HL-60 (cell line): Measurements from ENCODE around the gene KAZN.

Experiments
- DNase-seq, 2 experiments: peaks; one replicate each; pipeline ENCODE4 v3.0.0-alpha.2; 2010 to 2020; ENCODE audit warnings: low read depth in 1 of 2, low spot score in 1 of 2
- H3K27ac ChIP-seq: fragments of 250-450 bp; sonication (Bioruptor Pico); replicated peaks from 2 replicates; pipeline ENCODE4 v1.5.1; 2020; ENCODE audit warnings: mild to moderate bottlenecking, moderate library complexity
- H3K27me3 ChIP-seq: fragments of 250-450 bp; sonication (Bioruptor Pico); 2 replicates; pipeline ENCODE4 v1.5.1; 2021; ENCODE audit warnings: mild to moderate bottlenecking, moderate library complexity; ENCODE audit not compliant: insufficient read depth, poor library complexity, severe bottlenecking
- H3K4me3 ChIP-seq: replicated peaks from 2 replicates; pipeline ENCODE4 v1.5.1; 2011; ENCODE audit warnings: mild to moderate bottlenecking, control low read depth, low read length; ENCODE audit not compliant: insufficient read depth
- GABPA ChIP-seq: IDR thresholded peaks from 2 replicates; pipeline ENCODE4 v1.6.1; 2012; ENCODE audit warnings: low read depth
- POLR2AphosphoS5 ChIP-seq: IDR thresholded peaks from 2 replicates; pipeline ENCODE4 v1.6.1; 2012; ENCODE audit warnings: low read depth
- SPI1 ChIP-seq: IDR thresholded peaks from 2 replicates; pipeline ENCODE4 v1.6.1; 2012; ENCODE audit warnings: low read depth, mild to moderate bottlenecking, borderline replicate concordance
- TF ChIP-seq, protein P1 (sequence below): IDR thresholded peaks from one replicate; pipeline ENCODE4 v1.5.1; 2011; ENCODE audit warnings: low read length, control low read depth, inconsistent platforms; ENCODE audit not compliant: insufficient read depth
- TF ChIP-seq, protein P2 (sequence below): IDR thresholded peaks from 2 replicates; pipeline ENCODE4 v1.6.1; 2012; ENCODE audit warnings: low read depth; ENCODE audit not compliant: insufficient replicate concordance

Gene KAZN

DNA sequence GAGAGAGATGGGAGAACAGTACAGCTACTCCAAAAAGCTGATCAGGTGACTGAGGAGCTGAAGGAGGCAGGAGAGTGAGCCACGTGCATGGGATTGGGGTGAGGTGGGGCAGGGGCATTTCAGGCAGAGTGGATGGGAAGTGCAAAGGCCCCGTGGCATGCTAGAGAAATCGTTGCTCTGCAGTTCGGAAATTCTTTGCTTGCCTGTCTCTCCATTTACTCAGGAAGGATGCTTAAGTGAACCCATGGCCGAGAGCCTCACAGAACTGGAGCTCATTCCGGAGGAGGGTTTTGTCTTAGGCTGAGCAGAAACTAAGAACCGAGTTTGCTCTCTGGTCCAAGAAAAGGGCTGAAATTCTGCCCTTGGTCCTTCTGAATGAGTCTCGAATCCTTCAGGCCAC, 415.3 kb downstream of the KAZN start:
- H3K27ac ChIP-seq: no peak overlapping the region
- no peaks in the 10 kb centered on the region for H3K27me3 ChIP-seq
- no peak for DNase-seq
- TF ChIP-seq SPI1 (no peak), POLR2AphosphoS5 (no peak), GABPA (no peak)
- TF ChIP-seq, protein P1, sequence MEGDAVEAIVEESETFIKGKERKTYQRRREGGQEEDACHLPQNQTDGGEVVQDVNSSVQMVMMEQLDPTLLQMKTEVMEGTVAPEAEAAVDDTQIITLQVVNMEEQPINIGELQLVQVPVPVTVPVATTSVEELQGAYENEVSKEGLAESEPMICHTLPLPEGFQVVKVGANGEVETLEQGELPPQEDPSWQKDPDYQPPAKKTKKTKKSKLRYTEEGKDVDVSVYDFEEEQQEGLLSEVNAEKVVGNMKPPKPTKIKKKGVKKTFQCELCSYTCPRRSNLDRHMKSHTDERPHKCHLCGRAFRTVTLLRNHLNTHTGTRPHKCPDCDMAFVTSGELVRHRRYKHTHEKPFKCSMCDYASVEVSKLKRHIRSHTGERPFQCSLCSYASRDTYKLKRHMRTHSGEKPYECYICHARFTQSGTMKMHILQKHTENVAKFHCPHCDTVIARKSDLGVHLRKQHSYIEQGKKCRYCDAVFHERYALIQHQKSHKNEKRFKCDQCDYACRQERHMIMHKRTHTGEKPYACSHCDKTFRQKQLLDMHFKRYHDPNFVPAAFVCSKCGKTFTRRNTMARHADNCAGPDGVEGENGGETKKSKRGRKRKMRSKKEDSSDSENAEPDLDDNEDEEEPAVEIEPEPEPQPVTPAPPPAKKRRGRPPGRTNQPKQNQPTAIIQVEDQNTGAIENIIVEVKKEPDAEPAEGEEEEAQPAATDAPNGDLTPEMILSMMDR: no peak
- TF ChIP-seq, protein P2, sequence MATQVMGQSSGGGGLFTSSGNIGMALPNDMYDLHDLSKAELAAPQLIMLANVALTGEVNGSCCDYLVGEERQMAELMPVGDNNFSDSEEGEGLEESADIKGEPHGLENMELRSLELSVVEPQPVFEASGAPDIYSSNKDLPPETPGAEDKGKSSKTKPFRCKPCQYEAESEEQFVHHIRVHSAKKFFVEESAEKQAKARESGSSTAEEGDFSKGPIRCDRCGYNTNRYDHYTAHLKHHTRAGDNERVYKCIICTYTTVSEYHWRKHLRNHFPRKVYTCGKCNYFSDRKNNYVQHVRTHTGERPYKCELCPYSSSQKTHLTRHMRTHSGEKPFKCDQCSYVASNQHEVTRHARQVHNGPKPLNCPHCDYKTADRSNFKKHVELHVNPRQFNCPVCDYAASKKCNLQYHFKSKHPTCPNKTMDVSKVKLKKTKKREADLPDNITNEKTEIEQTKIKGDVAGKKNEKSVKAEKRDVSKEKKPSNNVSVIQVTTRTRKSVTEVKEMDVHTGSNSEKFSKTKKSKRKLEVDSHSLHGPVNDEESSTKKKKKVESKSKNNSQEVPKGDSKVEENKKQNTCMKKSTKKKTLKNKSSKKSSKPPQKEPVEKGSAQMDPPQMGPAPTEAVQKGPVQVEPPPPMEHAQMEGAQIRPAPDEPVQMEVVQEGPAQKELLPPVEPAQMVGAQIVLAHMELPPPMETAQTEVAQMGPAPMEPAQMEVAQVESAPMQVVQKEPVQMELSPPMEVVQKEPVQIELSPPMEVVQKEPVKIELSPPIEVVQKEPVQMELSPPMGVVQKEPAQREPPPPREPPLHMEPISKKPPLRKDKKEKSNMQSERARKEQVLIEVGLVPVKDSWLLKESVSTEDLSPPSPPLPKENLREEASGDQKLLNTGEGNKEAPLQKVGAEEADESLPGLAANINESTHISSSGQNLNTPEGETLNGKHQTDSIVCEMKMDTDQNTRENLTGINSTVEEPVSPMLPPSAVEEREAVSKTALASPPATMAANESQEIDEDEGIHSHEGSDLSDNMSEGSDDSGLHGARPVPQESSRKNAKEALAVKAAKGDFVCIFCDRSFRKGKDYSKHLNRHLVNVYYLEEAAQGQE: no peak
- H3K4me3 ChIP-seq: no peak overlapping the region

DNA sequence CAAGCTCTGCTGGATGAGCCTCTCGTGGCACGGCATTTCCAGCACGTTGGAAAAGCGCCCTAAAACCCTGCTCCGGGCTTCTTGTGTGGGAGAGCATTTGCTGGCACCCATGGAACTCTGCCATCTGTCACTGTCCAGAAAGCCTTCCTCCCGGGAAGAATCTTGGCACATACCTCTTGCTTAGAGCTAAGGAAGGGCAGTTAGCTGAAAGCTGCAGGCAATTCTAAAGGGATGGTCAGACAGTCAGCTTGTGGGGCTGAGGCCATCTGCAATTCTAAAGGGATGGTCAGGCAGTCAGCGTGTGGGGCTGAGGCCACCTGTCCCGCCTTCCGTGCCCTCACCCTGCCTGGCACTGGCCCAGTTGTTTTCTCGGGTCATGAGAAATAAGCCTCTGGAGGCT, 416.0 kb downstream of the KAZN start:
- DNase-seq: no peak
- no peaks in the 10 kb centered on the region for H3K27me3 ChIP-seq
- TF ChIP-seq GABPA: no peak
- no peak overlapping the region for H3K27ac ChIP-seq
- H3K4me3 ChIP-seq: no peak overlapping the region

DNA sequence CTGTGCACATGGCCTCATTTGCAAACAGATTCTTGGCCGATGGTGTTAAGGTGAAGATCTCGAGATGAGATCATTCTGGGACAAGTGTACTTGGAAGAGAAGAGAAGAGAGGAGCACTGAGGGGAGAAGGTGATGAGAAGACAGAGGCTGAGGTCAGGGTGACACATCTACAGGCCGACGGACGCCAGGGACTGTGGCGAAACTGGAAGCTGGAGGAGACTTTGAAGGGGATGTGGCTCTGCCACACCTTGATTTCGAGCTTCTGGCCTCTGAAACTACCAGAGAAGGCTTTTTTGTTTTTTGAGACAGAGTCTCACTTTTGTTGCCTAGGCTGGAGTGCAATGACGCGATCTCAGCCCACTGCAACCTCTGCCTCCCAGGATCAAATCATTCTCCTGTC, 417.5 kb downstream of the KAZN start:
- H3K27ac ChIP-seq: no peak overlapping the region
- H3K27me3 ChIP-seq: no peaks in the 10 kb centered on the region
- H3K4me3 ChIP-seq: no peak overlapping the region
- no peak for TF ChIP-seq GABPA
- TF ChIP-seq, protein P1: no peak
- TF ChIP-seq, protein P2: no peak
- TF ChIP-seq POLR2AphosphoS5: no peak
- TF ChIP-seq SPI1: no peak
- DNase-seq: no peak

DNA sequence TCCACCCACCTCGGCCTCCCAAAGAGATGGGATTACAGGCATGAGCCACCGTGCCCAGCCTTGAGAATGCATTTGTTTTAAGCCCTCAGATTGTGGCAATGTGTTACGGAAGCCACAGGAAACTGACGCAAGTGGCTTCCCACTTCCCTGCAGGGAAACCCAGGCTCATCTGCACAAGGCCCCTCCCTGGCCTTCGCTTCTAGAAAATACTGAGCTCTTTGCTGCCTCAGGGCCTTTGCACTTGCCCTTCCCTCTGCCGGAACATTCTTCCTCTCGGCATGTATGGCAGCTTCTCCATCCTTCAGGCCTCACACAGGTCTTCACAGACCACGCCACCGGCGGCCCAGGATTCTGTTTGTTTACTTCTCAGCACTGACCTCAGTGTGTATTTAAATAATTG, 418.0 kb downstream of the KAZN start:
- H3K27ac ChIP-seq: no peak overlapping the region
- no peaks in the 10 kb centered on the region for H3K27me3 ChIP-seq
- no peak overlapping the region for H3K4me3 ChIP-seq
- DNase-seq: peak in 1 of 2 experiments; percentile 43
- TF ChIP-seq GABPA: no peak
- TF ChIP-seq, protein P2: no peak
- peak; percentile 33; the same call in 1 of the 2 replicates for TF ChIP-seq SPI1
- TF ChIP-seq, protein P1: no peak
- TF ChIP-seq POLR2AphosphoS5: no peak
